GM18868 (cell line): ENCODE data around the gene ZNF385B.
"Not testable (repeated sequence)": the region's sequence is repeated elsewhere in the genome, so short reads cannot be mapped to it uniquely, and the experiment has no call there.

Source experiments
- ATAC-seq: cut with Tn5 transposase; IDR thresholded peaks from one replicate; pipeline ENCODE4 v1.9.1; 2021; ENCODE audit warnings: mild to moderate bottlenecking, moderate library complexity; ENCODE audit not compliant: unreplicated experiment

Gene ZNF385B

GRCh38 chr2:179642462-179642861, 218.9 kb downstream of the ZNF385B start:
- ATAC-seq: no peak

DNA sequence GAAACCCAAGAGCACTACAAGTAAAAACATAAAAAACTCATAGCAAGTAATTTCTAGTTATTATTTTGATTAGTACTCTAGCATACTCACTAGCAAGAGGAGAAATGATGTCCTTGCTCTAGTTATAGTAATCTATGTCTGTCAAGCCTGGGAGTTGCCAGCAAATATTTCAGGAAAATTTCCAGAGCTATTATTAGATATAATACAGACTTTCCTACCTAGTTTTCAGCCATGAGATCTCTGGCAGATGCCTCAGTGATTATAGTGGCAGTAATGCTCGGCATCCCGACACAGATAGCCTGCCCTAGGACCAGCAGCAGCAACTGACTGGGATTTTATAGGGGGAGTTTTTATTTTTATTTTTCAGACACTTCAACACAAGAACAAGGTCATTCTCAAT, 224.4 kb downstream of the ZNF385B start:
- no peak for ATAC-seq

- ATAC-seq: no peak
Measured at GRCh38 chr2:179636100-179636980, 225.1 kb downstream of the ZNF385B start.

DNA sequence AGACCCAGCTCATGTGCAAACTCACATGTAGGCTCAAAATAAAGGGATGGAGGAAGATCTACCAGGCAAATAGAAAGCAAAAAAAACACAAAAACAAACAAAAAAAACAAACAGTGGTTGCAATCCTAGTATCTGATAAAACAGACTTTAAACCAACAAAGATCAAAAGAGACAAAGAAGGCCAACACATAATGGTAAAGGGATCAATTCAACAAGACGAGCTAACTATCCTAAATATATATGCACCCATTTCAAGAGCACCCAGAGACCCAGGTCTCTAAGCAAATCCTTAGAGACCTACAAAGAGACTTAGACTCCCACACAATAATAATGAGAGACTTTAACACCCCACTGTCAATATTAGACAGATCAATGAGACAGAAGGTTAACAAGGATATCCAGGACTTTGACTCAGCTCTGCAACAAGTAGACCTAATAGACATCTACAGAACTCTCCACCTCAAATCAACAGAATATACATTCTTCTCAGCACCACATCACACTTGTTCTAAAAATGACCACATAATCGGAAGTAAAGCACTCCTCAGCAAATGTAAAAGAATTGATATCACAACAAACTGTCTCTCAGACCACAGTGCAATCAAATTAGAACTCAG, 229.5 kb downstream of the ZNF385B start:
- not testable (repeated sequence) for ATAC-seq

DNA sequence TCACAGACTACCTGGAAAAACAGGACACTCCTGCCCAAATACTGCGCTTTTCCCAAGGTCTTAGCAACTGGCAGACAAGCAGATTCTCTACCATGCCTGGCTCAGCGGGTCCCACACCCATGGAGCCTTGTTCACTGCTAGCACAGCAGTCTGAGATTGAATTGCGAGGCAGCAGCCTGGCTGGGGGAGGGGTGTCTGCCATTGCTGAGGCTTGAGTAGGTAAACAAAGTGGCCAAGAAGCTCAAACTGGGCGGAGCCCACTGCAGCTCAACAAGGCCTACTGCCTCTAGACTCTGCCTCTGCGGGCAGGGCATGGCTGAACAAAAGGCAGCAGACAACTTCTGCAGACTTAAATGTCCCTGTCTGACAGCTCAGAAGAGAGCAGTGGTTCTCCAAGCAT, 231.6 kb downstream of the ZNF385B start:
- ATAC-seq: not testable (repeated sequence)

DNA sequence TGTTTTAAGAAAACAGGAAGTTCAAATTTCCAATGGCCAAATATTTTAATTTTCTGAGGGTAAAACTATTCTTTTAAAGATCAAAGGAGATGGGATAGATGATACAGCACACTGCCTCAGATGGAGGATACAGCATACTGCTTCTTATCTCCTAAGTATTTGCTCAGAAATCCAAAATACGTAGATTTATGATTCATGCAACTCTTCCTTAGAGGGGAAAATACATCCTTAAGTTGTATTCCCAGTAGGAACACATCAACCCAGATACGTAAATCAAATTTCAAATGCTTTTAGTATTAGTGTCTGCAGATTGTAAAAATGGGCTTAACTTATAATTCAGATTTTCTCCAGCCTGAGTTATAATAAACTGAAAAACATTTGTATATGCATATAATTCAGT, 235.2 kb downstream of the ZNF385B start:
- no peak for ATAC-seq

DNA sequence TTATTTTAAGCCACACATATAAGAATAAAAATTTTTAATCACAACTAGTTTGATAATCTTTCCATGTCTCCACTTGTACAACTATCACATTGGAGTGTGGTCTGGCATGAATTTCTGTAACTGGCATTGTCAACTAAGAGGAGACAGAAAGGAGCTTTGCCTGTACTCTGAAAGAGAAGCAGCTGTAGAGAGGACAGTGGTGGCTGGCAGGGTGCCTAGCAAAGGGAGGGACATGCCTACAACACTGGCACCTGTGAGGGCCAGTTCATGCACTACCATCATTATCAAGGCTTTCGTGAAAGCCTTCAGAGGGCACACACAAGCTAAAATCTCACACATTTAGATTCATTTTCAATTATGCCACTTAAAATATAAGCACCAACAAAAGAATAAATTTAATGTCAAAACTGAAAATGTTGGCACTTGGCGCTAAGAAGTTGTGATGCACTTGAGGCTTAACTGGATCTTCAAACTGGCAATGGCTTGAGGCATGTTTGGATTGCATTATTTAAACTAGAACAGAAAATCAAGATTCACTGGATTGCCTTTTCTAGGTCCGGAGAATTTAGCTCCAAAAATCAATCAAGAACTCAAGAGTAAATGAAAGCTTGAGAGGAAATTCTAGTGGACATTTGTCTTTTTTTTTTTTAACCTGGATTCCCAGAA, 238.6 kb downstream of the ZNF385B start:
- ATAC-seq: no peak

DNA sequence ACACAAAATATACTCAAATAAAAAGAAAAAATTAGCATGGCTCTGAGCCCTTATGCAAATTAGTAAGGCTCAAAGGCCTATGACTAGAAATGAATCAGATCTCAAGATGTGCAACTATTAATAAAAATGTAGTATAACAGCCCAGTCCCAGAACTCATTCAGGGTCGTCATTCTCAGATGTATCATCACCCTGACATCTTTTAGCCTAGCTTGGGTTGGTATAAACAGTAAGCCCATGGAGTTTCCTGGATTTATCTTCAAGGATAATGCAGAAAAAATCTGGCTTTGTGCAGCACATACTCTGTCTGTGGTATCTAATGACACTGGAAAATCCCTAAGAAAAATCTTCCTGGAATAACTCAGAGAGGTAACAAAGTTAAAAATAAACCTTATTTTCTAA, 239.3 kb downstream of the ZNF385B start:
- no peak for ATAC-seq

DNA sequence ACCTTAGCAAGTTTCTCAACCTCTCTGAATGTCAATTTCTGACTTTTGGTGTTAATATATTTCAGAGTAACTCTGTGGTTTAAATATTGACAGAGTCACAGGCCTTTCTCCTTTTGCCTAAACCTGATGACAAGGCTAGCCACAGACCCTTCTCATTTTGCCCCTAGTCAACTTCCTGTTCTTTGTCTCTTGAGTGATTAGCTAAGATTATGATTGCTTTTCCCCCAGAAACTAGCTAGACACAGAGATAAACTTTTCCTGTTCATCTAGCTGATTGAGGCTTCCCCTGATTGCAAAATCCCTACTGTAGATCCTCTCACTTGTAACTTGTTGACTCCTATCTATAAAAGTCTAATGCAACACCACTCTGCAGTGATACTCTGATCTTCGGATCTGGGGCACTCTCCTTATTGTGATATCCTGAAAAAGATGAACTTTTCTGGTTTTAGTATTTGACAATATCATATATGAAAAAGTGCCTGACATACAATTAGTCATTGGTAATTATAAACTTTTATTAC, 241.4 kb downstream of the ZNF385B start:
- no peak for ATAC-seq

DNA sequence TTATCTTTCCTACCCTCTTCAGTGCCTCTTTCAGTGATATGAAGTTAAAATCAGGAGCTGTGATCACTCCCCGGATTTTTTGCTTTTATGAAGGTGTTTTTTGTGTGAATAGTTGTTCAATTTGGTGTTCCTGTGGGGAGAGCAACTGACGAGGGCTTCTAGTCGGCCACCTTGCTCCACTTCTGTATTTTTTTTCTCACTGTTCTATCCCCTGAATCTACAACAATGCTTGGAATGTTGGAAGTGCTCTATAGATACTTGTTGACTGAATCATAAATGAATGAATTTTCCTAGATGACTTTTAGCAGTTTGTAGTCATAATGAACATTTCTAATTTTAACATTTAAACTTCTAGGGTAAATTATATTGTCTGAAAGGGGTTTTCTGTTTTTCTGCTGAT, 247.3 kb downstream of the ZNF385B start:
- no peak for ATAC-seq

- no peak for ATAC-seq
Measured at GRCh38 chr2:179613701-179614100, 247.7 kb downstream of the ZNF385B start.

DNA sequence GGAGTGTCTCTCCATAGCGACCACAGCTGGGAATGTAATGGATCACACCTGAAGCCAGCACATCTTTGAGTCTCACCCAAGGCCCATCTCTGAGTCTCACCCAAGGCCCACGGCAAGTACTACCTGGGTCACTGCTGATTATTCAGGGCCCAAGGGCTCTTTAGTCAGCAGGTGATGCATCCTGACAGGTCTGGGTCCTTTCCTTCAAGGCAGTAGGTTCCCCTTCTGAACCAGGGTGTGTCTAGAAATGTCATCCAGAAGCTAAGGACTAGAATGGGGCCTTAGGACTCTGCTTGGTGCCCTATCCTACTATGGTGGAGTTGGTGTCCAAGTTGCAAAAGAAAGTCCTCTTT, 248.1 kb downstream of the ZNF385B start:
- ATAC-seq: no peak

GRCh38 chr2:179612591-179613298, 248.7 kb downstream of the ZNF385B start:
- ATAC-seq: no peak

DNA sequence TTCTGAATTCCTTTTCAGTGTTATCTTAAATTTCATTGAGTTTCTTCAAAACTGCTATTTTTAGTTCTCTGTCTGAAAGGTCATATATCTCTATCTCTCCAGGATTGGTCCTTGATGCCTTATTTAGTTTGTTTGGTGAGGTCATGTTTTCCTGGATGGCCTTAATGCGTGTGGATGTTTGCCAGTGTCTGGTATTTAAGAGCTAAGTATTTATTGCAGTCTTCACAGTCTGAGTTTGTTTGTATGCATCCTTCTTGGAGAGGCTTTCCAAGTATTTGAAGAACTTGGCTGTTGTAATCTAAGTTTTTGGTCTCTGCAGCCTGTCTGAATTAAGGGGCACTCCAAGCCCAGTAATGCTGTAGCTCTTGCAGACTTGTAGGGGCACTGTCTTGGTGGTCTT, 249.3 kb downstream of the ZNF385B start:
- ATAC-seq: no peak

DNA sequence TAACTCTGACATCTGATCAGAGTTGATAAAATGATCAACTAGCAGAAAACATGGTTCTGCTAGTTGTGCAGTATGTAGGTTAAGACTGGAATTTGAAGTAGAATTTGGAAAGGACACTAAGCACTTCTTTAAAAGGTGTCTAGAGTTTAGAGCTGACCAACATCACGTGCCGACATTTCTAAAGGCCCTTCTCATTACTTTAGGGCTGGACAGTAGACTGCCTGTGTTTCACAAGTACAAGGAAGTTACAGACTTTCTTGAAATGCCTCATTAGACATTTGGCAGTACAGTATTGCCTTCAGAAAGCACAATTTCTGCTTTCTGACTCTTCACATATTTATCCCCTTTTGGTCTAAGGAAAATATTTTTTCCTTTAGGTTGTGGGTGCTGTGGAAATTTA, 255.3 kb downstream of the ZNF385B start:
- no peak for ATAC-seq

- ATAC-seq: no peak
Measured at GRCh38 chr2:179605341-179605740, 256.1 kb downstream of the ZNF385B start.

DNA sequence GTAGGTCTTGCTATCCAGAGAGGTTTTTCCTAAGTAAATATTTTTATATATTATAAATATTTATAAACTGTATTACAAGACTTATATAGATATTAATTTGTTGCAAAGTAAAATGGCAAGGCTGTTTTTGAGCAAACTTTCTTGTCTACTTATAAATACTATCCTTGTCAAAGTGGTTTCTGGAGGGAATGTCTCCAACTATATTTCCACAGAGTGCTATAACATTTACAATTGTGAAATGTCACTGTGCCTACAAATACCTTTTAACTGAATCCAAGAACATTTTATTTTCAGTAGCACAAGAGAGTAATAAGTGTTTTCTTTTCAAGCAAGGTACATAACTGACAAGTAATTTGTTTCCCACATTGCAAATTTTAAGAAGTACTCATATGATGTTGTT, 256.8 kb downstream of the ZNF385B start:
- ATAC-seq: no peak

DNA sequence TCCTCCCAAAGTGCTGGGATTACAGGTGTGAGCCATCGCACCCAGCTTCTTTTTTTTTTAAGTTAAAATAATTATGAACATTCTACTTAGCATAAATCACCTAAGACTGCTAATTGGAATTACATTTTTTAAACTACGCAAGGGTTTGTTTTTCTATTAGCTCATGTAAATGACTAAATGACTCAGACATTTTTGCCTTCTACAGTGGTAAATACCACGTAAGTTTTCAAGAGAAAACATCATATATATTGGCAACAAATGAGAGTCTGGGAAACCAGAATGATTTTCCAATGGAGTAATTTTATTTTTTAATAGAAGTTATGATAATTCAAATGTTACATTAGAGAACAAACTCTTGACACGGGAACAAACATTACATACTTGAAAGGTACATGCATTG, 259.0 kb downstream of the ZNF385B start:
- no peak for ATAC-seq

- no peak for ATAC-seq
Measured at GRCh38 chr2:179596018-179596417, 265.4 kb downstream of the ZNF385B start.

GRCh38 chr2:179595284-179595683, 266.1 kb downstream of the ZNF385B start:
- no peak for ATAC-seq
